Gastrocnemius medialis (tissue), 4 donors: ENCODE results near the gene CDKL1.

Experiments used
- CTCF ChIP-seq, 5 experiments: fragments of 450-650 bp in 3 of 5; fragments of 200-600 bp in 2 of 5; sonication (generic) in 2 of 5; IDR thresholded peaks in 4 of 5; conservative IDR thresholded peaks in 1 of 5; 1 replicate in 4 of 5; 2 replicates in 1 of 5; pipeline ENCODE4 v1.5.1; 2016 to 2019; ENCODE audit warnings: antibody characterized with exemption in 5 of 5, mild to moderate bottlenecking in 3 of 5, moderate library complexity in 3 of 5
- POLR2A ChIP-seq, 2 donors: fragments of 450-650 bp; IDR thresholded peaks; one replicate each; pipeline ENCODE4 v1.6.1; 2017; ENCODE audit warnings: antibody characterized with exemption in 2 of 2, mild to moderate bottlenecking in 2 of 2, moderate library complexity in 2 of 2

GRCh38 chr14:50423529-50423928 is 26.8 kb upstream of the CDKL1 start:
- TF ChIP-seq CTCF (IDR thresholded peaks at IDR 0.05 in 4 of 5, conservative IDR thresholded peaks at IDR 0.05 in 1 of 5) (no peak), POLR2A (IDR thresholded peaks at IDR 0.05) (no peak)
